ENCODE data around the gene PVR.
"Not testable (repeated sequence)": the region's sequence is repeated elsewhere in the genome, so short reads cannot be mapped to it uniquely, and the experiment has no call there.

The PVR gene

GRCh38 chr19:44643605-44644401 is at the start of gene PVR:
PVR (plus strand) TSS chr19:44643910; CDS start chr19:44644097, 187 bp downstream.
- DNase-seq (ENCODE audit: low spot score) = no peak

- no peak for DNase-seq (ENCODE audit: low spot score)
These were observed 47.1 kb upstream of the PVR start for GRCh38 chr19:44596428-44597130.

- DNase-seq (ENCODE audit: low spot score) = no peak
These were observed 46.6 kb upstream of the PVR start for GRCh38 chr19:44597131-44597491.

GRCh38 chr19:44598355-44598754 is 45.4 kb upstream of the PVR start:
- DNase-seq (ENCODE audit: low spot score) = no peak

GRCh38 chr19:44598880-44599279 is 44.8 kb upstream of the PVR start:
- DNase-seq (ENCODE audit: low spot score) = no peak

- no peak for DNase-seq (ENCODE audit: low spot score)
These were observed 43.2 kb upstream of the PVR start for GRCh38 chr19:44600466-44600865.

GRCh38 chr19:44602081-44602480 is 41.6 kb upstream of the PVR start:
- DNase-seq (ENCODE audit: low spot score) = no peak

- no peak for DNase-seq (ENCODE audit: low spot score)
These were observed 40.3 kb upstream of the PVR start for GRCh38 chr19:44603201-44603945.

GRCh38 chr19:44604241-44604640 is 39.5 kb upstream of the PVR start:
- DNase-seq (ENCODE audit: low spot score) = no peak

GRCh38 chr19:44605547-44605946 is 38.2 kb upstream of the PVR start:
- DNase-seq (ENCODE audit: low spot score) = no peak

- DNase-seq (ENCODE audit: low spot score) = no peak
These were observed 36.7 kb upstream of the PVR start for GRCh38 chr19:44607049-44607448.

- no peak for DNase-seq (ENCODE audit: low spot score)
These were observed 35.8 kb upstream of the PVR start for GRCh38 chr19:44607917-44608316.

GRCh38 chr19:44608391-44608821 is 35.3 kb upstream of the PVR start:
- DNase-seq (ENCODE audit: low spot score) = no peak

- no peak for DNase-seq (ENCODE audit: low spot score)
These were observed 34.5 kb upstream of the PVR start for GRCh38 chr19:44609219-44609618.

GRCh38 chr19:44610497-44610896 is 33.2 kb upstream of the PVR start:
- not testable (repeated sequence) for DNase-seq (ENCODE audit: low spot score)

GRCh38 chr19:44611812-44612295 is 31.9 kb upstream of the PVR start:
- DNase-seq (ENCODE audit: low spot score) = no peak

- no peak for DNase-seq (ENCODE audit: low spot score)
These were observed 30.2 kb upstream of the PVR start, which contains the start of gene IGSF23 for GRCh38 chr19:44613295-44614178. IGSF23 (plus strand) TSS chr19:44613563; CDS start chr19:44613646, 83 bp downstream.

GRCh38 chr19:44614313-44614712 is 29.4 kb upstream of the PVR start:
- no peak for DNase-seq (ENCODE audit: low spot score)

- DNase-seq (ENCODE audit: low spot score) = no peak
These were observed 27.9 kb upstream of the PVR start for GRCh38 chr19:44615863-44616247.

GRCh38 chr19:44617110-44617880 is 26.4 kb upstream of the PVR start:
- no peak for DNase-seq (ENCODE audit: low spot score)

All from germinal center (tissue), 1 donor.